Sigmoid colon (tissue), 7 donors: Measurements from ENCODE around the gene ZSWIM6. TPM values are rescaled to one million over a fixed set of nuclear protein-coding genes. Genes with fewer than 3 reads are reported as not detected.

Source experiments
- DNase-seq: peaks from one replicate; pipeline ENCODE4 v3.0.0-alpha.2; 2019
- H3K27ac ChIP-seq, 4 donors: fragments of 200-600 bp; sonication (generic); one replicate each; pipeline ENCODE4 v1.5.1; 2016 to 2019; ENCODE audit warnings: mild to moderate bottlenecking in 1 of 4
- H3K27me3 ChIP-seq, 3 donors: fragments of 200-600 bp; sonication (generic); one replicate each; pipeline ENCODE4 v1.5.1; 2019; ENCODE audit warnings: mild to moderate bottlenecking in 1 of 3
- H3K36me3 ChIP-seq, 4 donors: fragments of 200-600 bp; sonication (generic); one replicate each; pipeline ENCODE4 v1.5.1; 2016 to 2019
- H3K4me1 ChIP-seq, 4 donors: fragments of 200-600 bp; sonication (generic); one replicate each; pipeline ENCODE4 v1.5.1; 2017 to 2019
- H3K4me3 ChIP-seq, 4 donors: fragments of 200-600 bp; sonication (generic); one replicate each; pipeline ENCODE4 v1.5.1; 2017 to 2019; ENCODE audit warnings: mild to moderate bottlenecking in 2 of 4, moderate library complexity in 1 of 4
- H3K9me3 ChIP-seq, 4 donors: fragments of 200-600 bp in 3 of 4; sonication (generic) in 3 of 4; one replicate each; pipeline versions ENCODE4 v1.5.1 to v1.6.1; 2013 to 2019
- CTCF ChIP-seq, 4 experiments: fragments of 450-650 bp in 3 of 4; fragments of 200-600 bp in 1 of 4; IDR thresholded peaks; one replicate each; pipeline ENCODE4 v1.5.1; 2016 to 2019; ENCODE audit warnings: antibody characterized with exemption in 4 of 4, mild to moderate bottlenecking in 3 of 4, moderate library complexity in 2 of 4
- EP300 ChIP-seq, 4 donors: sonication (generic); formaldehyde crosslinking; IDR thresholded peaks; one replicate each; pipeline ENCODE4 v1.6.1; 2017; ENCODE audit warnings: antibody characterized with exemption in 4 of 4
- POLR2A ChIP-seq, 2 donors: fragments of 450-650 bp; IDR thresholded peaks; one replicate each; pipeline ENCODE4 v1.6.1; 2016; ENCODE audit warnings: antibody characterized with exemption in 2 of 2, mild to moderate bottlenecking in 2 of 2, moderate library complexity in 2 of 2
- POLR2AphosphoS5 ChIP-seq, 4 donors: sonication (generic); formaldehyde crosslinking; IDR thresholded peaks; one replicate each; pipeline ENCODE4 v1.6.1; 2017; ENCODE audit warnings: antibody characterized with exemption in 4 of 4
- WGBS, 2 donors: extraction: QIAGEN DNeasy Blood & Tissue Kit; methylation state at CpG; one replicate each; pipeline ENCODE4 v1.1.7; 2013; 5-methylcytosine and 5-hydroxymethylcytosine counted together
- intact Hi-C: fragments of 100-400 bp; cut with DNase I; formaldehyde crosslinking; loops from one replicate; pipeline ENCODE4 v1.15.1; 2023
- polyA plus RNA-seq, 3 donors: library from polyadenylated mRNA; stranded (reverse); fragments of 200-250 nt; gene quantifications; one replicate each; pipeline ENCODE4 v1.2.3, GENCODE V29; 2013
- total RNA-seq, 4 donors: library from RNA; depleted of rRNA; stranded (reverse); fragments of >200 nt; gene quantifications; one replicate each; pipeline ENCODE4 v1.1.0, GENCODE V29; 2016
- donor health status: healthy with polysubstance abuse.
- donor health status: Bipolar disorder and iron deficiency.
- donor health status: healthy.

ZSWIM6 gene
- total and polyA plus RNA-seq, 7 donors, result 4.2 to 17.7 (median 11.3) TPM

GRCh38 chr5:61379677-61380076 lies 47.6 kb downstream of the ZSWIM6 start:
- Histone ChIP-seq H3K4me3 (no peak overlapping the region), H3K36me3 (no peaks in the 10 kb centered on the region)
- no peak for DNase-seq

GRCh38 chr5:61381968-61382367 lies 49.9 kb downstream of the ZSWIM6 start:
- Histone ChIP-seq H3K27me3 (no peaks in the 10 kb centered on the region), H3K4me1 (peaks cover 0 to 40% (median 17%) of the 10 kb centered on the region in 4 donors), H3K4me3 (no peak overlapping the region), H3K27ac (no peak overlapping the region), H3K36me3 (no peaks in the 10 kb centered on the region), H3K9me3 (no peaks in the 10 kb centered on the region)
- intact Hi-C loops, result no loop called here
- no peak for TF ChIP-seq EP300 (IDR thresholded peaks at IDR 0.05)
- TF ChIP-seq CTCF (IDR thresholded peaks at IDR 0.05), result no peak
- TF ChIP-seq POLR2A (IDR thresholded peaks at IDR 0.05), result no peak
- TF ChIP-seq POLR2AphosphoS5 (IDR thresholded peaks at IDR 0.05), result no peak
- DNase-seq, result no peak
- WGBS, 2 donors, result 95 to 97% methylated on average over 2 of the region's 2 CpGs

More at GRCh38 chr5:61379677-61380076, 47.6 kb downstream of the ZSWIM6 start:
- TF ChIP-seq EP300 (IDR thresholded peaks at IDR 0.05), result no peak
- no peak for TF ChIP-seq POLR2A (IDR thresholded peaks at IDR 0.05)
- TF ChIP-seq CTCF (IDR thresholded peaks at IDR 0.05), result no peak
- TF ChIP-seq POLR2AphosphoS5 (IDR thresholded peaks at IDR 0.05), result no peak
- intact Hi-C loops, result no loop called here
- Histone ChIP-seq H3K4me1 (peaks cover 0 to 20% (median 8%) of the 10 kb centered on the region in 4 donors), H3K9me3 (no peaks in the 10 kb centered on the region), H3K27ac (no peak overlapping the region), H3K27me3 (no peaks in the 10 kb centered on the region)
- 21 to 67% methylated on average over 2 of the region's 2 CpGs for WGBS, 2 donors

- no peaks in the 10 kb centered on the region for H3K9me3 ChIP-seq
- no peak overlapping the region for H3K27ac ChIP-seq
- no peaks in the 10 kb centered on the region for H3K36me3 ChIP-seq
- 95 to 98% methylated on average over 3 of the region's 3 CpGs for WGBS, 2 donors
- intact Hi-C loops, result no loop called here
- TF ChIP-seq CTCF (IDR thresholded peaks at IDR 0.05) (no peak), POLR2A (IDR thresholded peaks at IDR 0.05) (no peak), POLR2AphosphoS5 (IDR thresholded peaks at IDR 0.05) (no peak), EP300 (IDR thresholded peaks at IDR 0.05) (no peak)
- peaks cover 0 to 39% (median 18%) of the 10 kb centered on the region in 4 donors for H3K4me1 ChIP-seq
- H3K4me3 ChIP-seq, result no peak overlapping the region
- no peak for DNase-seq
- H3K27me3 ChIP-seq, result no peaks in the 10 kb centered on the region
Observed at GRCh38 chr5:61385627-61386026, 53.6 kb downstream of the ZSWIM6 start.

- Histone ChIP-seq H3K4me1 (peaks cover 0 to 33% (median 18%) of the 10 kb centered on the region in 4 donors), H3K27ac (no peak overlapping the region), H3K27me3 (no peaks in the 10 kb centered on the region), H3K36me3 (peaks cover 0 to 5% (median 0%) of the 10 kb centered on the region in 4 donors), H3K4me3 (no peak overlapping the region), H3K9me3 (no peaks in the 10 kb centered on the region)
- no peak for DNase-seq
- no peak for TF ChIP-seq POLR2AphosphoS5 (IDR thresholded peaks at IDR 0.05)
- TF ChIP-seq CTCF (IDR thresholded peaks at IDR 0.05), result no peak
- no peak for TF ChIP-seq EP300 (IDR thresholded peaks at IDR 0.05)
- TF ChIP-seq POLR2A (IDR thresholded peaks at IDR 0.05), result no peak
- WGBS, 2 donors, result 17 to 60% methylated on average over 2 of the region's 2 CpGs
- intact Hi-C loops, result no loop called here
Observed at GRCh38 chr5:61386045-61386800, 54.2 kb downstream of the ZSWIM6 start.
